ENCODE data around the gene C5orf22. TPM values are rescaled to one million over a fixed set of nuclear protein-coding genes. Genes with fewer than 3 reads are reported as not detected.

The C5orf22 gene
- total RNA-seq, 1 donor = 21.4 TPM

- Histone ChIP-seq H3K4me2 (ENCODE audit: insufficient read depth, low read length) (no peak overlapping the region), H3K79me2 (ENCODE audit: insufficient read depth, low read length) (no peaks in the 10 kb centered on the region), H3K36me3 (ENCODE audit: insufficient read depth, low read length) (peaks cover 61% of the 10 kb centered on the region), H3K4me3 (ENCODE audit: insufficient read depth, low read length) (no peak overlapping the region), H3K9me3 (ENCODE audit: low read depth, low read length) (no peaks in the 10 kb centered on the region), H3K4me1 (ENCODE audit: insufficient read depth, low read length) (no peaks in the 10 kb centered on the region), H3K27ac (ENCODE audit: low read depth, low read length) (no peak overlapping the region), H3K27me3 (ENCODE audit: insufficient read depth, low read length) (no peaks in the 10 kb centered on the region), H4K20me1 (ENCODE audit: insufficient read depth, low read length) (no peaks in the 10 kb centered on the region), H2AFZ (ENCODE audit: low read length) (no peak overlapping the region)
- DNase-seq (ENCODE audit: insufficient read length, low spot score, missing footprints) = no peak
- no peak for TF ChIP-seq CTCF (IDR thresholded peaks at IDR 0.05; ENCODE audit: extremely low read depth, low read depth, low read length)
Measured at GRCh38 chr5:31492869-31493268, 39.2 kb upstream of the C5orf22 start.

GRCh38 chr5:31495336-31495735 is 36.8 kb upstream of the C5orf22 start:
- H3K4me3 ChIP-seq (ENCODE audit: insufficient read depth, low read length) = no peak overlapping the region
- no peaks in the 10 kb centered on the region for H3K9me3 ChIP-seq (ENCODE audit: low read depth, low read length)
- no peak overlapping the region for H3K4me2 ChIP-seq (ENCODE audit: insufficient read depth, low read length)
- H3K4me1 ChIP-seq (ENCODE audit: insufficient read depth, low read length) = no peaks in the 10 kb centered on the region
- no peak overlapping the region for H2AFZ ChIP-seq (ENCODE audit: low read length)
- H3K36me3 ChIP-seq (ENCODE audit: insufficient read depth, low read length) = peaks cover 62% of the 10 kb centered on the region
- no peaks in the 10 kb centered on the region for H4K20me1 ChIP-seq (ENCODE audit: insufficient read depth, low read length)
- no peaks in the 10 kb centered on the region for H3K27me3 ChIP-seq (ENCODE audit: insufficient read depth, low read length)
- no peaks in the 10 kb centered on the region for H3K79me2 ChIP-seq (ENCODE audit: insufficient read depth, low read length)
- DNase-seq (ENCODE audit: insufficient read length, low spot score, missing footprints) = no peak
- no peak overlapping the region for H3K27ac ChIP-seq (ENCODE audit: low read depth, low read length)
- TF ChIP-seq CTCF (IDR thresholded peaks at IDR 0.05; ENCODE audit: extremely low read depth, low read depth, low read length) = no peak

- Histone ChIP-seq H3K4me3 (ENCODE audit: insufficient read depth, low read length) (no peak overlapping the region), H3K27me3 (ENCODE audit: insufficient read depth, low read length) (no peaks in the 10 kb centered on the region), H3K27ac (ENCODE audit: low read depth, low read length) (no peak overlapping the region), H3K36me3 (ENCODE audit: insufficient read depth, low read length) (peaks cover 68% of the 10 kb centered on the region), H3K4me2 (ENCODE audit: insufficient read depth, low read length) (no peak overlapping the region), H3K9me3 (ENCODE audit: low read depth, low read length) (no peaks in the 10 kb centered on the region), H2AFZ (ENCODE audit: low read length) (no peak overlapping the region), H3K4me1 (ENCODE audit: insufficient read depth, low read length) (no peaks in the 10 kb centered on the region), H4K20me1 (ENCODE audit: insufficient read depth, low read length) (no peaks in the 10 kb centered on the region), H3K79me2 (ENCODE audit: insufficient read depth, low read length) (no peaks in the 10 kb centered on the region)
- DNase-seq (ENCODE audit: insufficient read length, low spot score, missing footprints) = no peak
- no peak for TF ChIP-seq CTCF (IDR thresholded peaks at IDR 0.05; ENCODE audit: extremely low read depth, low read depth, low read length)
Measured at GRCh38 chr5:31496301-31496700, 35.8 kb upstream of the C5orf22 start.

GRCh38 chr5:31496891-31497290 is 35.2 kb upstream of the C5orf22 start:
- no peak overlapping the region for H3K4me2 ChIP-seq (ENCODE audit: insufficient read depth, low read length)
- no peak overlapping the region for H3K4me3 ChIP-seq (ENCODE audit: insufficient read depth, low read length)
- DNase-seq (ENCODE audit: insufficient read length, low spot score, missing footprints) = no peak
- H2AFZ ChIP-seq (ENCODE audit: low read length) = no peak overlapping the region
- no peaks in the 10 kb centered on the region for H4K20me1 ChIP-seq (ENCODE audit: insufficient read depth, low read length)
- H3K79me2 ChIP-seq (ENCODE audit: insufficient read depth, low read length) = no peaks in the 10 kb centered on the region
- no peak for TF ChIP-seq CTCF (IDR thresholded peaks at IDR 0.05; ENCODE audit: extremely low read depth, low read depth, low read length)
- H3K4me1 ChIP-seq (ENCODE audit: insufficient read depth, low read length) = no peaks in the 10 kb centered on the region
- no peaks in the 10 kb centered on the region for H3K27me3 ChIP-seq (ENCODE audit: insufficient read depth, low read length)
- no peak overlapping the region for H3K27ac ChIP-seq (ENCODE audit: low read depth, low read length)
- H3K9me3 ChIP-seq (ENCODE audit: low read depth, low read length) = no peaks in the 10 kb centered on the region
- H3K36me3 ChIP-seq (ENCODE audit: insufficient read depth, low read length) = peaks cover 70% of the 10 kb centered on the region
